HPDE6-E6E7 (cell line): ENCODE data around the gene HRH3.

Experiments
- DNase-seq: peaks from one replicate; pipeline ENCODE4 v3.0.0; 2011; ENCODE audit warnings: missing footprints; ENCODE audit errors: extremely low spot score

HRH3 gene

DNA sequence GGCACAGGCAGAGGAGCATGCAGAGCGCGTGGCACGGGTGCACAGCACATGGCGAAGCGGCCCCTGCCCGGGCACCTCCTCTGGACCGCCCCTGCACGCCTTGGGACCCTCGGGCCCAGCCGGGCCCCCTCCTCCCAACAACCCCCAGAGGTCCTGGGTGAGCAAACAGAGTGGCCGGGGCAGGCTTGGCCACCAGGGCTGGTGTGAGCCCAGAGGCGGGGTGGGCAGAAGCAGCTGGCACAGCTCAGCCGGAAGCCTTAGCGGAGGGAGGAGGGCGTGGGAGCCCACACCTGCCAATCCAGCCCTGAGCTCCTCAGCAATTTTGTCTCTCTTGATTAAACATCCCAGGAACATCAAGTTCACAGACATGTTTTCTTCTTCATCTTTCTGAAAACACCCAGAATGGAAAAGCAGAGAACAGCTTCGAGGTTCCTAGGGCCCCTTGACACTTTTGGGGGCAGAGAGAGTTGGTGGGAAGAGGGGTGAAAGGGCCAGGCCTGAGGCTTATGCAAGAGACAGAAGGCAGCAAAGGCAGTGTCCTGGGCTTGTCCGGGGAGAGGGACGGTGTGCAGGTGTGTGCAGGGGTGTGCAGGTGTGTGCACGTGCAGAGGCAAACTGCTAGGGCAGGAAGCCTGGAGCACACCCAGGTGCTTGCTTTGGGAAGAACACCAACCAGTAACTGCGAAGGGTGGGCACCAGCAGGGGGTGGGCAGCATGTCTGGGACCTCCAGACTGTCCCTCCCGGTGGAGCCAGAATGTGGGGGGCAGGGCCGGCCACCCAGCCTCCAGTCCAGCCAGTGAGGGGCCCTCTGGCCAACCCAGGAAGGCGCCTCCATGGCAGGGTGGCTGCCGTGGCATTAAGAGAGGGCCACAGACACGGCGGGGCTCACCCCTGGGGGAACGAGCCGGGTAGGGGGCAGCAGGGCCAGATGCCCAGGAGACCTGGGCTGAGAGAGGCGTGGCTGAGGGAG lies 4.8 kb downstream of the HRH3 start:
- DNase-seq, result no peak

- DNase-seq, result no peak
Measured at GRCh38 chr20:62214067-62214466, 6.0 kb downstream of the HRH3 start.

GRCh38 chr20:62212299-62212698 lies 7.8 kb downstream of the HRH3 start:
- no peak for DNase-seq

DNA sequence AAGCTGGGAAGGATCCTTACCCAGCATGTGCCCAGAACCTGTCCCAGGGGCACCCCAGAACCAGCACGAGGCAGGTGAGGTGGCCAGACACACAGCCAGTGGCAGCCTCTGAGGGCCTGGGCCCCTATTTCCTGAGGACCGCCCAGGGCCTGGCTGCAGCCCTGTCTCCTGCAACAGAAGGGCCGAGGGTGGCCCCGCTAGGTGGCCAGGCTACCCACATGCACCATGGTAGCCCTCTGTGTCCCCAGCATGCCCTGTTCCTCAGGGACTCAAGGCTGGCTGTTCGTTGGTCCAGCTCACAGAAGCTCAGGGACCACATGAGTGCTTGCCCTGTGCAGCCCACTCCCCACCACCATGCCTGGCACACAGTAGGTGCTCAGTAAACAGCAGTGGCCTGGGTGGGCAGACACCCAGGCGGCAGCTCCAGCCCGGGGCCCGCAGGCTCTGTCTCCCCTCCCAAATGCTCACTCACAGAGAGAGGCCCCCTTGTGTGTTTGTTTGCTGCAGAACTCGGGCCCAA lies 8.2 kb downstream of the HRH3 start:
- DNase-seq, result no peak

GRCh38 chr20:62211216-62211615 lies 8.9 kb downstream of the HRH3 start:
- DNase-seq, result no peak

GRCh38 chr20:62210496-62210855 lies 9.6 kb downstream of the HRH3 start:
- no peak for DNase-seq

- DNase-seq, result no peak
Measured at GRCh38 chr20:62209850-62210495, 10.1 kb downstream of the HRH3 start.

DNA sequence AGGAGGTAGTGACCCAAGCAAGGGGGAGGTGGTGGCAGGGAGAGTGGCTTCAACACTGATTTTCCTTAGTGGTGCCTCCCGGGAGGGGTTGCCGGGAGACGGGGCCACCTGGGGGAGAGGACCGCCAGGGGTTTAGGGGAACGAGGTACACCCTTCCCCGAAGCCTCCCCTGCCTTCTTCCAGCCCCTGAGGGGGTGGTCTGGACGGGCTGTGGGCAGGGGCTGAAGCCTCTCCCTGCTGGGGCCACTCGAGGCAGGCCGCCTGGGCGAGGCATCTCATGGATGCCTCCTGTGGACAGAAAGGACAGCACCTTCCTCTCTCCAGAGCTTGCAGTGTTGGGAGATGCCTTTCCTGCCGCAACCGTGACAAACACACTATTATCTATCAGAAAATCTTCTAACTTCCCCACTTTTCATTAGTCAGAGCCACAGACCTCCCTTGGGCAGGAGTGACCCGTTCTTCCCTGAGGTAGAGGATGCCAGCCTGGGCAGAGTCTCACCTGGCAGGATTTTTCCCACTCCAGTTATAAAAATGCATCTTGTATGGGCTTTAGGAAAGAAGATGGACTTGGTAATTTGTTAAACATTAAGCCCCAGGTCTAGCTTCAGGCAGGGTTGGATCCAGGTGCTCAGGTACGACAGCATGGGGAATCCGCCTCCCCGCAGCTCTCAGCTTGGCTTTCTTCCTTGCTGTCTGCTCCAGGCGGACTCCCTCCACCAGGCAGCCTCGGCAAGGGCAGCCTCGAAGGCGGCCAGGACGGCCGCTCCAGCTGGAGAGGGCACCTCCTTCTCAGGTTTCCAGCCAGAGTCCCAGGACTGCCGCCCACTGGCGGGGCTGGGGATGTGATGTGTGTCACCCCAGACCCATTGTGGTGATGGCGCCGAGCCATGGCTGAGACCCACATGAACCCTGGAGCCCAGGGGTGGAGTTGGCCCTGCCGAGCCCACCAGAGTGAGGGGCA lies 11.0 kb downstream of the HRH3 start:
- no peak for DNase-seq

DNA sequence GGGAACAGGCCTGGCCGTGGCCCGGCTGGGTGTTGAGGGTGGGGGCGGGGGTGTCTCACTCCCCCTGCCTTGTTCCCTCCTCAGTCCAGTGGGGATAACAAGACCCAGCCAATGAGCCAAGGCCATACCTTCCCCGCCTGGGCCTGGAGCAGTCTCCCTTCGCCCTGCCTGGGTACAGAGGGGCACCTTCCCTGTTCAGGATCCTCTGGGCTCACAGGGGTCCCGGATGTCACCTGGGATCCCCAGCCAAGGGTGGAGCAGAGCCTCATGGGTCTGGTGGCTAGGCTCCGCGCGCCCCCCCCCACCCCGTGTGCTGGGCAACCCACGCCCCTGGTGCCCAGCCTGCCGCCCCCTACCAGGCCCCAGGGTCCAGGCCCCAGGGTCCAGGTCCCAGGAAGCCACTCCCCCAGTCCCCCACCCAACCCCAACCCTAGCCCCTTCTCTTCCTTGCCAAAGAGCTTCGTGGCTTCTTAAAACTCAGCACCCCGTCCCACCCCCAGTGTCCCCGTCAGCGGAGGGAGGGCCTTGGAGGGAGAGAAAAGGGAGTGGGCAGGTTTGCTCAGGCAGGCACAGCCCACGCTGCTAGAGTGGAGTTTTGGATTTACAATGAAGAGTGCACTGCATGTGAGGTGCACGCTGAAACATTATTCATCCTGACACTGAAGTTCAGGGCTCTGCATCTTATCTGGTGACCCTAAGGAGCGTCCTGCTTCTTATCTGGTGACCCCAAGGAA lies 11.8 kb downstream of the HRH3 start:
- DNase-seq, result no peak

- DNase-seq, result no peak
Measured at GRCh38 chr20:62206388-62206775, 13.7 kb downstream of the HRH3 start.

GRCh38 chr20:62205618-62206387 lies 14.3 kb downstream of the HRH3 start:
- DNase-seq, result no peak

GRCh38 chr20:62203378-62204030 lies 16.6 kb downstream of the HRH3 start:
- DNase-seq, result no peak

DNA sequence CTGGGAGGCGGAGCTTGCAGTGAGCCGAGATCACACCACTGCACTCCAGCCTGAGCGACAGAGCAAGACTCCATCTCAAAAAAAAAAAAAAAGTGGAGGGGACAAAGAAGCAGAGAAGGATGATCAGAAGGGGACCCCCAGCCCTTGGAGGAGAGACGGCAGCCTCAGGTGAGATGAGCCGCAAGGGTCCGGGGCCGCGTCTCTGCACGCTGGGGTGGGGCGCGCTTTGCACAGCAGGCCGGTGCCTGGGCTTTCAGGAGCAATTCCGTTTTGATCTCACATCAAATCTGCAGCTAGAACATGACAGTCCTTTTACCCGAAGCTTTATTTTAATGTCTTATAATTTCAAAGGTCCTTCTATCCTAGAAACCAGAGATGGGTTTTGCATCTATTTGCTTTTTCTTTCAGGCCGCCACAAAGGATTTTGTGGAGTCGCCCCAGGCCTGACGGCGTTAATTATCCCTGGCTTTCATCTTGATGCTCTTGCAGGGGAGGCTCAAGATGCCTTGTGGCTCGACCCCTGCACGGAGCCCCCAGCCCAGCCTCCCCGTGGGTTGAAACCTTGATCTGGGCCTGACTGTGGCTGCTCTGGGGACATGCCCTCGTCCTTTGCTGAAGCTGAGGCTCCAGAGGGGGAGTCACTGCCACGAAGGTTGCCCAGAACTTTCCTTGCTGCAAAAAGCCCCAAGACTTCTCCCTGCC lies 17.3 kb downstream of the HRH3 start:
- no peak for DNase-seq

- DNase-seq, result no peak
Measured at GRCh38 chr20:62202083-62202395, 18.0 kb downstream of the HRH3 start.

GRCh38 chr20:62201173-62202082 lies 18.6 kb downstream of the HRH3 start:
- DNase-seq, result no peak

- DNase-seq, result no peak
Measured at GRCh38 chr20:62200491-62201172, 19.4 kb downstream of the HRH3 start.

GRCh38 chr20:62198931-62199330 lies 21.1 kb downstream of the HRH3 start:
- DNase-seq, result no peak

GRCh38 chr20:62198496-62198895 lies 21.6 kb downstream of the HRH3 start:
- no peak for DNase-seq
